ENCODE data around the gene TNFRSF1B. TPM values are rescaled to one million over a fixed set of nuclear protein-coding genes. Genes with fewer than 3 reads are reported as not detected.

The TNFRSF1B gene
- total RNA-seq, 1 donor from 2014 or later: 16.2 TPM

DNA sequence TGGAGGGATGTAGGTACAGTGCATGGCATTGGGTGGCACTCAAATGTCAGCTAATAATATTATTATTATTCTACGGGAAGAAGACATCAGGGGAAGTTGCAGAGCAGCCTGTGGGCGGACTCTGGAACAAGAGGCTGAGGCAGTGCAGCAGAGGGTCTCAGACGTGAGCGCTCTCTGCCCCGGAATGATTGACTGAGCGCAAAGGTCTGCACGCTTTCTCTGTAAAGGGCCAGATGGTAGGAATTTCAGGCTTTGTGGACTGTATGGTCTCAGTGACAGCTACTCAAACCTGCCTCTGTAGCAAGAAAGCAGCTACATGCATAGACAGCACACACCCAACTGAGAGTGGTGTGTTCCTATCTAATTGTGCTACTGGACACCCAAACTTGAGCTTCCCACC lies 33.4 kb downstream of the TNFRSF1B start:
- H3K4me3 ChIP-seq: no peak overlapping the region
- peaks cover 10% of the 10 kb centered on the region for H3K27me3 ChIP-seq (ENCODE audit: low read depth)
- DNase-seq: no peak
- no peaks in the 10 kb centered on the region for H3K4me1 ChIP-seq
- TF ChIP-seq, protein P1, sequence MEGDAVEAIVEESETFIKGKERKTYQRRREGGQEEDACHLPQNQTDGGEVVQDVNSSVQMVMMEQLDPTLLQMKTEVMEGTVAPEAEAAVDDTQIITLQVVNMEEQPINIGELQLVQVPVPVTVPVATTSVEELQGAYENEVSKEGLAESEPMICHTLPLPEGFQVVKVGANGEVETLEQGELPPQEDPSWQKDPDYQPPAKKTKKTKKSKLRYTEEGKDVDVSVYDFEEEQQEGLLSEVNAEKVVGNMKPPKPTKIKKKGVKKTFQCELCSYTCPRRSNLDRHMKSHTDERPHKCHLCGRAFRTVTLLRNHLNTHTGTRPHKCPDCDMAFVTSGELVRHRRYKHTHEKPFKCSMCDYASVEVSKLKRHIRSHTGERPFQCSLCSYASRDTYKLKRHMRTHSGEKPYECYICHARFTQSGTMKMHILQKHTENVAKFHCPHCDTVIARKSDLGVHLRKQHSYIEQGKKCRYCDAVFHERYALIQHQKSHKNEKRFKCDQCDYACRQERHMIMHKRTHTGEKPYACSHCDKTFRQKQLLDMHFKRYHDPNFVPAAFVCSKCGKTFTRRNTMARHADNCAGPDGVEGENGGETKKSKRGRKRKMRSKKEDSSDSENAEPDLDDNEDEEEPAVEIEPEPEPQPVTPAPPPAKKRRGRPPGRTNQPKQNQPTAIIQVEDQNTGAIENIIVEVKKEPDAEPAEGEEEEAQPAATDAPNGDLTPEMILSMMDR (IDR thresholded peaks at IDR 0.05; ENCODE audit: borderline replicate concordance): no peak
- peaks cover 30% of the 10 kb centered on the region for H3K36me3 ChIP-seq
- no peaks in the 10 kb centered on the region for H3K9me3 ChIP-seq (replicated peaks)
- intact Hi-C loops (cut with micrococcal nuclease): no loop called here
- H3K27ac ChIP-seq (replicated peaks): no peak overlapping the region

DNA sequence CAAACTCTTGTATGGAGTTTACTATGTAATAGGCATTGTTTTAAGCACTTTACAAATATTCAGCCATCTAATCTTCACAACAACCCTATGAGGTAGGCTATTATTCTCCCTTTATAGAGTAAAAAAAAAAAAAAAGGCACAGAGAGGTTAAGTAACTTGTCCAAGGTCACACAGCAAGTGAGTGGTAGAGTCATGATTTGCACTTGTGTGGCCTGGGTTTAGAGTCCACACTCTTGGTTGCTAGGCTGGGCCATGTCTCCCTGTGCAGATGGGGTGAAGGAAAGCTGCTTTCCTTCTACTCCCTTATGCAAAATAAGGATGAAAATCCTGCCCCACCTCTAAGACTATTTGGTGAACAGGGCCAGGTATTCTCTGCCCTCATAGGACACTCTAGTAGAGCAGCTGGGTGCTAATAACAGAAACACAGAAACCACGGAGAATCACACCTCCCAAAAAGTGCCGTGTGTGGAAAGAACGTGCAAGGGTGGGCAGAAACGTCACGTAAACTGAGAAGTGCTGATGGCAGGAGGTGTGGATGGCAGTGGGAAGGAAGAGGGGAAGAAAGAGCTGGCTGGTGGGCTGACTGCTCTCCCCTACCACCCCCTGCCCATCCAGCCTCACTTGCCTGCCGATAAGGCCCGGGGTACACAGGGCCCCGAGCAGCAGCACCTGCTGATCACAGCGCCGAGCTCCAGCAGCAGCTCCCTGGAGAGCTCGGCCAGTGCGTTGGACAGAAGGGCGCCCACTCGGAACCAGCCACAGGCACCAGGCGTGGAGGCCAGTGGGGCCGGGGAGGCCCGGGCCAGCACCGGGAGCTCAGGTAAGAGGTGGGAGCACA lies 34.8 kb downstream of the TNFRSF1B start:
- Histone ChIP-seq H3K9me3 (replicated peaks) (no peaks in the 10 kb centered on the region), H3K4me3 (no peak overlapping the region), H3K27ac (replicated peaks) (no peak overlapping the region), H3K4me1 (no peaks in the 10 kb centered on the region), H3K27me3 (ENCODE audit: low read depth) (peaks cover 10% of the 10 kb centered on the region), H3K36me3 (peaks cover 31% of the 10 kb centered on the region)
- no peak for DNase-seq
- TF ChIP-seq, protein P1 (IDR thresholded peaks at IDR 0.05; ENCODE audit: borderline replicate concordance): no peak
- intact Hi-C loops (cut with micrococcal nuclease): no loop called here

DNA sequence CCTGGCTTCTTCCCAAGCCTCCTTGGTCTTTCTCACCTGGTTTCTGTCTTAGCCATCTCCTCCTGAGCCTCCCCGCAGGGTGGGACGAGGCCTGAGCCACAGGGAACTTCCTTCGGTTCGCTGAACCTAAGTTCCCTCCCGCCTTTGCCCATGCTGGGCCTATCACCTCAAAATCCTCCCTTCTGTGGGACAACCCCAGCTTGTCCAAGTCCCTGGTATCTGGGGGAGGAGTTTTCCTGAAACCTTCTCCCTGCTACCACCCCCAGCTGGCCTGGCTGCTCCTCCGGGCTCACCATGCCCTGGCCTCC lies 35.4 kb downstream of the TNFRSF1B start:
- TF ChIP-seq, protein P1 (IDR thresholded peaks at IDR 0.05; ENCODE audit: borderline replicate concordance): no peak
- Histone ChIP-seq H3K27ac (replicated peaks) (no peak overlapping the region), H3K36me3 (peaks cover 37% of the 10 kb centered on the region), H3K27me3 (ENCODE audit: low read depth) (peaks cover 10% of the 10 kb centered on the region), H3K9me3 (replicated peaks) (no peaks in the 10 kb centered on the region), H3K4me1 (no peaks in the 10 kb centered on the region), H3K4me3 (no peak overlapping the region)
- no peak for DNase-seq
- intact Hi-C loops (cut with micrococcal nuclease): no loop called here

DNA sequence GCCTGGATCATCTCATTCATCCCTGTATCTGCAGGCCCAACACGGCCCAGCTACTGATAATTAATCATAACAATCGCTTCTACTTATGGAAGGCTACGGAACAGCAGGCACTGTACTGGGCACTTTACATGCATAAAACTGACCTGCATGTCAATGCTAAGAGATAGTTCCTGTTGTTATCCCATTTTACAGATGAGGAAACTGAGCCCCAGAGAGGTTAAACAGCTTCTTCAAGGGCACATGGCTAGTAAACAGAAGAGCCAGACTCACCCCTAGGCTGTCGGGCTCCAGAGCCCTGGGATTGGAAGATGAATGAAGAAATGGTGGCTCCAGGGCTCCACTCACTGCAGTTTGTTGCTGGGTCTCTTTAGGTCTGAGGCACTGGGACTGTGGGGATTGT lies 35.8 kb downstream of the TNFRSF1B start:
- TF ChIP-seq, protein P1 (IDR thresholded peaks at IDR 0.05; ENCODE audit: borderline replicate concordance): no peak
- Histone ChIP-seq H3K27ac (replicated peaks) (no peak overlapping the region), H3K4me1 (no peaks in the 10 kb centered on the region), H3K36me3 (peaks cover 40% of the 10 kb centered on the region), H3K9me3 (replicated peaks) (no peaks in the 10 kb centered on the region), H3K27me3 (ENCODE audit: low read depth) (peaks cover 10% of the 10 kb centered on the region), H3K4me3 (no peak overlapping the region)
- intact Hi-C loops (cut with micrococcal nuclease): no loop called here
- no peak for DNase-seq

DNA sequence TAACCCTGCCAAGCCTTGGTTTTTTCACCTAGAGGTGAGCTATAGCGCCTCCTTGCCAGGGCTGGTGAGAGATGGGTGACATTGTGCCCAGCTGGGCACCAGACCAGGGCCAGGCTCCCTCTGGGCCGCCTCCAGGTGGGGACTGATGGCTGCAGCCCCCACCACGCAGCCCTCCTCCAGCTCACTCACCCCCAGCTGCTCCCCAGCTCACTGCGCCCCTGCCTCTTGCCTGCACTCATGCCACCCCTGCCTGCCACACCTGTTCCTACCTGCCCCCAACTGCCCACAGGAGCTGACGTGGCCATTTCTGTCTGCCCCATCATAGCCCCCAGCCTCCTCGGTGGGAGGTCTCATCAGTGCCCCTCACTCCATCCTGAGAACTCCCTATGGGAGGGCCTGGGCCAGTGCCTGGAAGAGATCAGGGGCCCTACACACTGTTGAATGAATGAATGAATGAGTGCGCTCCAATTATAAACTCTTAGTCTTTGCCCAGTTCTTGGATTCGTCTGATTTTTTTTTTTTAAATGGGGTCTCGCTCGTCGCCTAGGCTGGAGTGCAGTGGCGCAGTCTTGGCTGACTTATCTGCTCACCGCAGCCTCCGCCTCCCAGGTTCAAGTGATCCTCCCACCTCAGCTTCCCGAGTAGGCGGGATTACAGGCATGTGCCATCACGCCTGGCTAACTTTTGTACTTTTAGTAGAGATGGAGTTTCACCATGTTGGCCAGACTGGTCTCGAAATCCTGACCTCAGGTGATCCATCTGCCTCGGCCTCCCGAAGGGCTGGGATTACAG lies 36.6 kb downstream of the TNFRSF1B start:
- TF ChIP-seq, protein P1 (IDR thresholded peaks at IDR 0.05; ENCODE audit: borderline replicate concordance): no peak
- Histone ChIP-seq H3K27me3 (ENCODE audit: low read depth) (peaks cover 7% of the 10 kb centered on the region), H3K27ac (replicated peaks) (no peak overlapping the region), H3K4me3 (no peak overlapping the region), H3K4me1 (peaks cover 2% of the 10 kb centered on the region), H3K36me3 (peaks cover 45% of the 10 kb centered on the region), H3K9me3 (replicated peaks) (no peaks in the 10 kb centered on the region)
- no peak for DNase-seq
- intact Hi-C loops (cut with micrococcal nuclease): no loop called here
